HG02870 (cell line): ENCODE data around the gene PI4K2A.

Source experiments
- ATAC-seq: cut with Tn5 transposase; IDR thresholded peaks from one replicate; pipeline ENCODE4 v1.9.1; 2021; ENCODE audit warnings: mild to moderate bottlenecking, moderate library complexity; ENCODE audit not compliant: unreplicated experiment

The PI4K2A gene

DNA sequence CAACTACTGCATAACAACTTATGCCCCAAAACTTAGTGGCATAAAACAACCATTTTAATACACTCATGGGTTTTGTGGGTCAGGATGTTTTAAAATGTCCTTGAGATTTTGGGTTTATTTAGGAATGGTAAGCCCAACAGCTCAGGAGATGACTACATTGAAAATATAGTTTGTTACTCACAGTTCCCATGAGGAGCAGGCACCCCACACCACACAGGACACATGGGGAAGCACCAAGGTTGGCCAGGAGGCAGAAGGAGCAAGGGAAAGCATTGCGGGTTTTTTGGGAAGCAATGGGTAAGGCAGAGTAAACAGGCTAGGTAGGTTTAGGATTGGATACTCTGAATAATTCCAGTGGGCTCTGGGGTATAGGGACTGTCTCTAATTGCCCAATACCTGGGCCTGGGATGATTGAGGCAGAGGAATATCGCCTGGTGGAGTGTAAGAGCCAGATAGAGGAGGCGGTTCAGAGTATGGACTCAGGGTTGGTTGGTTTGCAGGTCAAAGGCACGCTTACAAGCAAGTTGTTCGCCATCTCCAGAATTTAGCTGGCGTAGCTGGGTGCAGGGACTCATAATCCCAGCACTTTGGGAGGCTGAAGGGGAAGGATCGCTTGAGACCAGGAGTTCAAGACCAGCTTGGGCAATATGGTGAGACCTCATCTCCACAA is 63.1 kb downstream of the PI4K2A start:
- no peak for ATAC-seq

DNA sequence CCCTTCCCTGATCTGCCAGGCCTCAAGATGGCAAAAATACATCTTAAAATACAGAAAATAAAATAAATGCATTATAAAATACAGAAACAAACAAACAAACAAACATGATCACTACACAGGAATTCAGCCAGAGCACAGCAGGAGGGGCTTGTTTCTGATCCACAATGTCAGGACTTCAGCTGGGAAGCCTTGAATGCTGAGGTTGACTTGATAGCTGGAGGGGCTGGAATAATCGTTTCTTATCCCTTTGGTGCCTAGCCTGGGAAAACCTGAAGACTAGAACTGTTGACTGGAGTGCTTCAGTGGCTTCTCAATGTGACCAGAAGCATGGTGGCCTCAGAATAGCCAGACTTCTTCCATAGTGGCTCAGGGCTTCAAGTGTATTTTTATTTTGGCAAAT is 63.9 kb downstream of the PI4K2A start:
- ATAC-seq: no peak

DNA sequence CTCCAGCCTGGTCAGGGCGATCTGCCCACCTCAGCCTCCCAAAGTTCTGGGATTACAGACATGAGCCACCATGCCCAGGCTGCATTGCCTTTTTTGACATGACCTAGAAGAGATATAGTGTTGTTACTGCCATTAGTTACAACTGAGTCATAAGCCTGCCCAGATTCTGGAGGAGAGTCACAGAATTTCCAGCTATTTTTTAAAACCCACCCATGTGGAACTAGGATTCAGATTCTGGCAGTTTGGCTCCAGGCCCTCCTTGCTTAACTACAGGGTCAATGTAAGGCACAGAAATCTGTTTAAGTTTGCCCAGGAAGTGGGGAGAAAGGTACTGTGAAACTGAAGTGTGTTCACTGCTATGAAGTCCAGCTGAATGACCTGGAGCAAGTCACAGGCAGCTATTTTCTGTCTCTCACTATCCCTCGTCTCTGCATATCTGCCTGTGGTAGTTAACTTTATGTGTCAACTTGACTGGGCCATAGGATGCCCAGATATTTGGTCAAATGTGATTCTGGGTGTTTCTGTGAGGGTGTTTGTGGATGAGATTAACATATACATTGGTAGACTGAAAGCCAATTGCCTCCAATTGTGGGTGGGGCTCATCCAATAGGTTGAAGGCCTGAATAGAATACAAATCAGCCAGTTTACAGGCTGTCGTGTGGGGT is 64.7 kb downstream of the PI4K2A start:
- ATAC-seq: no peak

DNA sequence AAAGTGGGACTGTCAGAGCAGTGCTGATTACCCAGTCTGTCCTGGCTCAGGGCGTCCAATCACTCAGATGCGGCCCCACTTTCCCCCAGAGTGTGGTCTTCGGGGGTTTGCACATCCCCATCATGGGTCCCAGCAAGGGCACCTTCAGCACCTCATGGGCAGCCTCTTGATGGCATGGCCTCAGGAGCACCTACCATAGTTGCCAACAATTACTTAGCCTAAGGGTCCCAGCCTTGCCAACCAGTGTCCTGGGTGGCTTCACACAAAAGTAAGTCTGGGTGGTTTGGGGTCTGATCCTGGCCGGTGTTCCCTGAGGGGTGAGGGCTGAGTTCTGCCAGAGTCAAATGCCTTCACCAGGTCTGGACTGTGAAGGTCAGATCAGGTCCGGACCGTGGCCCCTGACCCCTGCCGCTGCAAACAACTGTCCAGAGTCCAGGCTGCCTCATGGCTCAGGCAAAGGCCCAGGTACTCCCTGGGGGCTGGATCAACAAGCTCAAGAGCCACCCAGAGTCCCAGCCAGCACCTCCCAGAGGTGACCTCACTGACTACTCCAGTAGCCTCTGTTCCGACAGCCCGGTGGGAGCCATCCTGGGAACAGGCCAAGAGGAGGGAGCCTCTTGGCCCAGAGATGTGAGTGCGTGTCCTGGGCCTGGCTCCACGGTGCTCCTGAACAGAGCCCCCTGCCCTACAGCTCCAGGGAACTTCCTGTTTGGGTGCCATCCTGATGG is 66.8 kb downstream of the PI4K2A start:
- no peak for ATAC-seq

DNA sequence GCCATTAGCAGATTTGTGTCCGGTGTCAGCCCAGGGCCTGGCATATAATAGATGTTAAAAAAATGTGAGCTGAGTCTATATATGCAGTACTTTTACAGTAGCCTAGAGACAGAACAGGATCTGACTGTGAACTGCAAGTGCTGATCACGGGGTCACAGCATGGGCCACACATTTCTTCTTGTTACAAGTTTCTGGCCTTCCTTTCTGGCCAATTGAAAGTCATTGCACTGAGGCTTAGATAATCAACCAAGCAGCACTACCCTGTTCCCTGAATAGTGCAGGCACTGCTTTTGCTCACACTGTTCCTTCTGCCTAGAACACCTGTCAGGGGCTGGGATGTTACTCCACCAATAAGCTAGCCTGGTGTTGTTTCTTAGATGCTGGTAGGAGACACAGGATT is 67.7 kb downstream of the PI4K2A start:
- ATAC-seq: no peak

DNA sequence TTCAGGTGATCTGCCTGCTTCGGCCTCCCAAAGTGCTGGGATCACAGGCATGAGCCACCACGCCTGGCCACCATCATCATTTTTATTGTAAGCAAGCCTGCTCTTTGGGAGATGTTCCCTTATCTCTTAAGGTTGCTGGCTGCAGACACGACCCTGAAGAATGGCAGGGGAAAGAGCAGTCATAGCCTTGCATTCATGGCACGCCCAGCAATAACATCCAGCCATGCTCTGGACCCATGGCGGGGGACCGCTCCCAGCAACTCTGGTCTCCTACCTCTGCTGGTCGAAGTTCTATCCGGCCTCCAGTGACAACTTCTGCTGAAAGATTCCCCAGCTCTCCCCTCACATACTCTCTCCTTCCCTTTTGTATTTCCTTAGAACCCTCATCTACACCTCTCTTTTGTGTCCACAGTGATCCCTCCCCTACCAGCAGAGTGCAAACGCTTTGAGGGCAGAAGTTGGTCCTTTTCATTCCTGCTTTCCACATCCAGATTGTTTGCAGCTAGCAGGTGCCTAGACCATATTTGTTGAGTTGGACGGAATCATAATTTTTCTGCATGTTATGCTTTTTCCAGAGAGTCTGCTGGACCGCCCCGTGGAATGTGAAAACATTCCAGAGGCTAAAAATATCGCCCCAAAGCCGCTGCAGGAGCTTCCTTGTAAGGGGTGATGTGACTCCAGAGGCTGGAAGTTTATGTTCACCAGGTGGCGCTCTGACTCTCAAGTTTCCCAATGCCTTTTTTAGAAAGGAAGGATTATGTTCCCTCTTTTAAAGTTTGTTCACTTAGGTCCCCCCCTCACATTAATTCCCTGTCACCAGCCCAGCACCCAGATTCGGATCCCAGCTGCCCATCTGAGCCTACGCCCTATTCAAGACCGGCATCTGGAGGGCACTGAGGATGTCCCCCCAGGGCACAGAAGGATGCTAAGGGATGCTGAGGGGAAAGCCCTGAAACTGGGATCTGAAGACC is 68.8 kb downstream of the PI4K2A start:
- ATAC-seq: no peak

DNA sequence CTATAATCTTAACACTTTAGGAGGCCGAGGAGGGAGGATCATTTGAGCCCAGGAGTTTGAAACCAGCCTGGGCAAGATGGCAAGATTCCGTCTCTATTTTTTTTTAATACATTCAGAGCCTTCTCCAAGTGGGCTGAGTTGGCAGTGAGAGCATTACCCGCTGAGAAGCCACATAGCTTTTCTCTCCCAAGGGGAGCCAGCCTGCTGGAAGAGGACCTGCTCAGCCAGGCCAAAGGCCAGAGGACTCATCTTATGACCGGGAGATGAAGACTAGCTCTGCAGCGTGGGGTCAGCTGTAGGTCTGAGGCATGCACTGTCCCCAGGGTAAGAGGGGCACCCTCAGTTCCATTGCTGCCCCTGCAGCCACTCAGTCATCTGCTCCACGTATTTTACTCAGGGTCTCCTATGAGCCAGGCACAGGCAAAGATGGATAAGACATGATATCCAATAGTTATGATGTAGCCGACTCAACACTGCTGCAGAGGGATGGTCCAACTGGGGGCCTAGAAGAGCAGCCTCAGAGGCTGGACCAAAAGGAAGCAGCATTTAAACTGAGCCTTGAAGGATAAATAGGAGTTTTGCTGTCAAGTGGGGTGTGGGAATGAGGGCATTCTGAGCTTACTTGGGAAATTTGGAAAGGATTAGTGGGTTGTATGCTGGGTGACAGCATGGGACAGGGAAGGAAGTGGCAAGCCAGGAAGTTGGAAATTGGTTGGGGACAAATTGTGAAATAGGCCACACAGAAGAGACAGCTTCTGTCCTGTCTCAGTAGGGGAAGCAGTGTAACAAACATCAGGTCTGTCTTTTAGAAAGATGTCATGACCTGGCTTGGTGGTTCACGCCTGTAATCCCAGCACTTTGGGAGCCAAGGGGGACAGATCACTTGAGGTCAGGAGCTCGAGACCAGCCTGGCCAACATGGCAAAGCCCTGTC is 71.4 kb downstream of the PI4K2A start:
- no peak for ATAC-seq

DNA sequence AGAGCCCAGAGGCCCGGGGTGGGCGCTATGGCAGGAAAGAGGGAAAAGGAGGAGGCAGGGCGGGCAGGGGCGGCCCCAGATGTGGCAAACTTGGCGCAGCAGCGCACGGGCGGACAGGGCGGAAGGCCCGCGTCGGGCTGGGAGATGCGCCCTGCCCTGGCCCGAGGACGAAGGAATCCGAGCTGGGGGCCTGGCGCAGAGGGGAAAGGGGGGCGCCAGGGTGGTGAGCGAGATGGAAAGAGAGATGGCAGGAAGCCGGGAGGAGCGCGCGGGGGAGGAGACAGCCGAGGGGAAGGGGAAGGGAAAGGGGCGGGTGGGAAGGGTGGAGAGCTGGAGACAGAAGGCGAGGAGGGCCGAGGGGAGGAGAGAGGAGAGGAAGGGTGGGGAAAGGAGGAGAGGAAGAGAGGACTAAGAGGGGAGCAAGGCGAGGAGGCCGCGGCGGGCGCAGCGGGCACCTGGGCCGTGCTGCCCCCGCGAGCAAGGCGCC is 72.9 kb downstream of the PI4K2A start, which contains the start of gene MARVELD1:
Gene MARVELD1, plus strand, starts transcription at position 392 of the 487 bp plus-strand sequence. CDS start 147 bp downstream, outside the sequence.
- ATAC-seq: no peak

DNA sequence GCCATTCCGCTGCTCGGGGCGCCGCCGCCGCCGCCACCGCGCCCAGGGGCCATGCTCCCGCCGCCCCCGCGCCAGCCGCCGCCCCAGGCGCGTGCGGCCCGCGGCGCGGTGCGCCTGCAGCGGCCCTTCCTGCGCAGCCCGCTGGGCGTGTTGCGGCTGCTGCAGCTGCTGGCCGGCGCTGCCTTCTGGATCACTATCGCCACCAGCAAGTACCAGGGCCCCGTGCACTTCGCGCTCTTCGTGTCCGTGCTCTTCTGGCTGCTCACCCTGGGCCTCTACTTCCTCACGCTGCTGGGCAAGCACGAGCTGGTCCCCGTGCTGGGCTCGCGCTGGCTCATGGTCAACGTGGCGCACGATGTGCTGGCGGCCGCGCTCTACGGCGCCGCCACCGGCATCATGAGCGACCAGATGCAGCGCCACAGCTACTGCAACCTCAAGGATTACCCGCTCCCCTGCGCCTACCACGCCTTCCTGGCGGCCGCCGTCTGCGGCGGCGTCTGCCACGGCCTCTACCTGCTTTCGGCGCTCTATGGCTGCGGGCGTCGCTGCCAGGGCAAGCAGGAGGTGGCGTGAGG is 73.4 kb downstream of the PI4K2A start:
- ATAC-seq: peak; percentile 73

DNA sequence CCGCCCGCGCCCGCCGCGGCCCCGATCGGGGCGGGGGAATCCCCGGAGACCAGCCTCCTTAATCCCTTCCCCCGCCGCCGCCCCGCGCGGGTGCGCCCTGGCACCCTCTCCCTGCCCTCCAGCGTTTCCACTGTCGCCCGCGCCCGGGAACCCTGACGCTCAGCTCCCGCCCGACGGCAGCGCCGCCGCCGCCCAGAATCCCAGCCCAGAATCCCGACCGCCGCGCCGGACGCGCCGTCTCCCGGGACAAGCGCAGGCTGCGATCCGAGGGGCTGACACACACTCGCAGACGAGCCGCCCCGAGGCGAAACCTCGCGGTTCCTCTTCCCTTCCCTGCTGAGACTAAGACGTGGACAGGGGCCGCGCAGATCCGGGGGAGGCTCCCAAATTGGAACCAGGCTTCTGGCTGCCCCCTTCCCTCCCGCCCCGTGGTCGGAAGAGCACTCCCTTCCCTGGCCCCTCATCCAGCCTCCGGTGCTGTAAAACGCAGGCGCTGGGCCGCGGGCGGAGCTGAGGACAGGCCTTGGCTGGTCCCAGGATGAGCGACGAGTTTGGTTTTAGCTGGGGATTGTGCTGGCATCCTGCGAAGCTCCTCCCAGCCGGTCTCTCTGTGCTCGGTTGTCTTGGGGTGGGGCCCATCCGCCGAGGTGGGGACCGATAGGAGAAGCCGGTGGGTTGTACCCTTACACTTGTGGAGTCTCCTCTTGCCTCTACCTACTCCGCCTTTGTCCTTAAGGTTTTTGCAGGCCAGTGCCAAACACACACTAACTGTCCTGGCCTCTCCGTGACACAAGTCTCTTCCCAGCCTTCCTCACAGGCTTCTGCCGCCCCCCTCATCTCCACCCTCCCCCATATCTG is 74.2 kb downstream of the PI4K2A start:
- ATAC-seq: peak; percentile 20

DNA sequence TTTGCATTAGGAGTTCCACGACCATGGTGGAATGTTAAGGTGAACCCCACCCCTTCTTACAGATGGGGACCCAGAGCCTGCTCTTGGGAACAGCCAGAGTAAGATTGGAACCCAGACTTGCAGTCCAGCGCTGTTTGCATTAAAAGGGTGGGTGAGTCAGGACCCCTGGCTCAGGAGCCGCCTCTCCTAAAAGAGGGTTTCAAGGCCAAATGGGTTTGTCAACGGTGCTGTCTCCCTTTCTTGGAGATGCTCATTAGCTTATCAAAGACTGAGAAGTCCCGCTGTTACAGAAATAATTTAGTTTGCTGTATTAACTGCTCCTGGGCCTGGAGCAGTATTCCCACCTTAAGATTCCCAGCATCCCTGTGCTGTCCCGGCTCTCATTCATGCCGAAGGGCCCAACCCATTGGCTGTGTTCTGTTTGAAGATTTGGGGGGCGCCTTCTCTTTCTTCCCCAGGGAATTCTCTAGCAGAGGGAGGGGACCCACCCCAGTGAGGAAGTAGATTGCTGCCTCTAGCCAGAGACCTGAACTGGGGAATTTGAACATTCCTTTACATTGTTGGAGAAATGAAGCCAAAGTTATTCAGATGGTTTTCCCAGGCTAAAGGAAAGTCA is 74.9 kb downstream of the PI4K2A start:
- no peak for ATAC-seq

DNA sequence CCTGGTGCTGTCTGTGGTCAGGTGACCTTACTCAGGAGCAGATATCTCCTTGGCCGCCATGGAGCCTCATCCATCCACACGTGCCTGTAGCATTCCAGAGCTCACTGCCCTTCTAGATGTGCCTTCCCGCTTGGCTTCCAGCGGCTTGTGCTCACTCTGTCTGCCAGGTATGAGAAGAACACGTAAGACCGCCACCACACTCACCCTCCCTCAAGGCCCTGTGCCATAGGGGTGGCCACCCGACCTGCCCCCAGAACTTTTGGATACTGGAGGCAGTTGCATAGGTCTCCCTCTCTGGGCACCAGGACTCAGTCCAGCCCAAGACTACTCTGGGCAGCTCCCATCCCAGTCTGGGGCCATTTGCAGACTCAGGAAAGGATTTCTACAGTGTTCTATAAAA is 77.2 kb downstream of the PI4K2A start:
- ATAC-seq: no peak

DNA sequence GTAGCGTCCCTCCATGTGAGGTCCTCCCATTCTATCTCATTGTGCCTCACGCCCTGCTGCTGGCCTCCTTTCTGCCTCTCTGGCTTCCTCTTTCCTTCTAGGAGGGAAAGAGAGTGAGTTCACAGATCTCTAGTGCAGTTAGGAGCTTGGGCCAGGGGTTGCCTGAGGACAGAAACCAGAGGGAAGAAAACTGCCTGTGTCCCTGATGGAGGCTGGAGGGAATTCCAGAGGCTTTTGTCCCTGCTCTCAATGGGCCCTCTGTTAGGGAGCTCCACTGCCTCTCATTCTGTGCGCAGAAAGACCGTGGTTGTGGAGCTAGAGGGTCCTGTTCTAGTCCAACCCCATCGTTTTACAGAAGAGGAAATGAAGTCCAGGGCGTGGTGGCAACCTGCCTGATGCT is 77.7 kb downstream of the PI4K2A start:
- ATAC-seq: no peak

DNA sequence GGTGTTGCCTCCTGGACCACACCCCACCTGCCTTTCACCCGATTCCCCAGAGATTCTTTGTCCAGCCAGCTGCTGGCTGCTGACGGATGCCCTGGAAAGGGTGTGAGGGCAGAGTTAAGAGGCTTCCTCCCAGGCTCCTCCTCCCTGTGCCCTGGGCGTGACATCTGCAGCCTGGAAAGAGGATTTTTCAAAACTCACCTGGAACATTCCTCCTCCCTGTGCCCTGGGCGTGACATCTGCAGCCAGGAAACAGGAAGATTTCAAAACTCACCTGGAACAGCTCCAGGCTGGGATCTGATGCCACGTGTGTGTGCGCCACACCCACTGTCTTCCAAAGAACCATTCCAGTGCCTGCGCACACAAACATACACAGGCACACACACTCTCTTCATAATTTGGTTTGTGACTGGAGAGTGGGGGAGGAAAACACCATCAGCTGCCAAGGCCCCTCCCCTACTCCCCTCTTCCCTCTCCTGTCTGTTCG is 78.2 kb downstream of the PI4K2A start:
- no peak for ATAC-seq

DNA sequence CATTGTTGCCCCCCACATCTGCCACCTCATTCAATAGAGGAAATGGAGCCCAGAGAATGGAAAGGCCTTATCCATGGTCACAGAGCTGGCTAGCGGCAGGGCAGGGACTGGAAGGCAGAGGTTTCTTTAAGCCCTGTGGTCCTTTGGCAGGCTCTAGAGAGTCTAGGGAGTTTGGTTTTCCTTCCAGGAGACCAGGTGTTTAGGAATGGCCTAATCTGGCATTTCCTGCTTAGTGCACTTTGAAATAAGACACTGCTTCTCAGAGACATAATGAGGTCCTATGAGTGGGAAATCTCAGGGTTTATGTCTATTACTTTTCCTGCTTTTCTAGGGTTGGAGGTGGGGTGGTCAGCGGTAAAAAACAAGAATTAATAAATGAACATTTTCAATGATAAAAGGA is 79.1 kb downstream of the PI4K2A start:
- ATAC-seq: no peak

DNA sequence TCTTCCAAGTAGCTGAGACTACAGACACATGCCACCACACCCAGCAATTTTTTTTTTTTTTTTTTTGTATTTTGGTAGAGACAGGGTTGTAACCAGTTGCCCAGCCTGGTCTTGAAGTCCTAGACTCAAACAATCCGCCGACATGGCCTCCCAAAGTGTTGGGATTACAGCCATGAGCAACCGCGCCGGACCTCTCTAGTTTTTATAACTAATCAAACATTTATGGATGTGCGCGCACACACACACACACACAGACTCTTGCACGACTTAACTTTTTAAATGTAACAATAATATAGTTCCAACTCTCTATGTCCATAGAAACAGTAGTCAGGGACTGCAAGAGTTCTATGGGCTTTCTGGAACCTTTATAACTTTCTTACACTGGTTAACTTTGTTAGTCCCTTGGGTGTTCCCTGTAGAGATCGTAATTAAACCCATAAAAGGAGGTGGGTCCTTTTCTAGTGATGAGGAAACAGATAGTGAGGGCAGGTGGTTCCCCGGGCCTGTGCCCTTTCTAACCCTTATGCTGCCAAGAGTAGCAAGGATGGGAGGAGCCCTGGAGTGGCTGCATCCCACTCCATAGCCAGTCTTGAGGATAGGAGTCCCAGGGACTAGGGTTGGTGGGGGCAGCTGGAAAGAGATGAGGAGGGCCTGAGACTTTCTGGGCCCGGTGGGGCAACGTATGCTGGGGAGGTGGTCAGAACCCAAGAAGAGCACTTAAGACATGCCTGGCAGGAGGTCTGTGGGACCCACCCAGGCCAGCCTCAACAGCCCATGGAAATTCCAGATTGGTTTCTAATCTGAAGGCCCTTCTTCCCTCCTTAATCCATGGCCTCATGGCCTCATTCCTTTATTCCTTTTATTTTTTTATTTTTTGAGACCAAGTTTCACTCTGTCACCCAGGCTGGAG is 81.7 kb downstream of the PI4K2A start:
- no peak for ATAC-seq

DNA sequence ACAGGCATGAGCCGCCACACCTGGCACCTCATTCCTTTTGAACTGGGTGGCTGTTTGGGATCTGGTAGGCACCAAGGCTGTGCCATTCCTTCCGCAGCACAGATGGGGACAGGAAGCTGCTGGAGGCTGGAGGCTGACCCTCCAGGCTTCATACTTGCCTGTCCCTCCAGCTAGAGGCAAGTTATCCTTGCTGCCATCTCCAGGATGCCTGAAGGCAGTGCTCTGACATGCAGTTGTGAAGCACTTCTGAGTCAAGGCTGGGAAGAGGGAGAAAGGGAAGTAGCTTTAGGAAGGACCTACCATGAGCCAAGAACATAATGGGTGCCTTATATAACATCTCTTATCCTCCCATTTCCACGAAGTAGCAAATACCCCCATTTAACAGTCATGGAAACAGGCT is 82.5 kb downstream of the PI4K2A start:
- no peak for ATAC-seq
